ENCODE results near the gene SPATS1. TPM values are rescaled to one million over a fixed set of nuclear protein-coding genes. Genes with fewer than 3 reads are reported as not detected.
A peak's percentile ranks its signal among the peaks of the same experiment; 100 is the strongest.

Gene SPATS1
- total and polyA plus RNA-seq, 2 of the 13 experiments (the other 11 are each of a cell fraction or from before 2014, with no cell fraction given) = not detected

- TF ChIP-seq HMGXB4 (CRISPR knock-in tag; IDR thresholded peaks at IDR 0.05; ENCODE audit: borderline replicate concordance in 1 of 2, low read depth in 1 of 2) = peak; percentile 56 to 85; a peak in 3 of 4 replicates
- TF ChIP-seq RFX5 (IDR thresholded peaks at IDR 0.05; ENCODE audit: low read depth, low read length) = peak; percentile 63; the same call in 1 of the 2 replicates
- no peak for TF ChIP-seq MBD4 (IDR thresholded peaks at IDR 0.05; ENCODE audit: borderline replicate concordance, low read length)
- peak; percentile 64; the same call in 1 of the 2 replicates for TF ChIP-seq ZNF639 (CRISPR knock-in tag; conservative IDR thresholded peaks at IDR 0.05)
- peak; percentile 27; the same call in 1 of the 2 replicates for TF ChIP-seq KAT7 (CRISPR knock-in tag; IDR thresholded peaks at IDR 0.05; ENCODE audit: borderline replicate concordance)
- peak; percentile 61 for TF ChIP-seq U2AF1 (optimal IDR thresholded peaks at IDR 0.05; ENCODE audit: low read depth, low read length)
- TF ChIP-seq ZNF619 (CRISPR knock-in tag; IDR thresholded peaks at IDR 0.05) = peak; percentile 70
- no peak for TF ChIP-seq NFRKB (IDR thresholded peaks at IDR 0.05)
- peak; percentile 82 for TF ChIP-seq ZNF441 (CRISPR knock-in tag; IDR thresholded peaks at IDR 0.05; ENCODE audit: borderline replicate concordance)
- no peak for TF ChIP-seq FOXK2 (IDR thresholded peaks at IDR 0.05)
- peak; percentile 66 for TF ChIP-seq ZEB1 (IDR thresholded peaks at IDR 0.05; ENCODE audit: insufficient replicate concordance, low read depth)
- peak; percentile 59; the same call in 1 of the 2 replicates for TF ChIP-seq MTA1 (CRISPR knock-in tag; IDR thresholded peaks at IDR 0.05; ENCODE audit: borderline replicate concordance)
- peak; percentile 71 for TF ChIP-seq PRDM10 (CRISPR knock-in tag; IDR thresholded peaks at IDR 0.05; ENCODE audit: low read depth)
- 0 out of 2 replicates have a peak, but pooled peaks have one; percentile 42 for TF ChIP-seq ZNF281 (CRISPR knock-in tag; IDR thresholded peaks at IDR 0.05; ENCODE audit: borderline replicate concordance)
- peak; percentile 84; the same call in 1 of the 2 replicates for TF ChIP-seq ZNF747 (CRISPR knock-in tag; IDR thresholded peaks at IDR 0.05; ENCODE audit: borderline replicate concordance)
- TF ChIP-seq FOXO1 (CRISPR knock-in tag; IDR thresholded peaks at IDR 0.05) = peak; percentile 30
- TF ChIP-seq NFATC3 (CRISPR knock-in tag; IDR thresholded peaks at IDR 0.05) = 0 out of 2 replicates have a peak, but pooled peaks have one; percentile 33
- TF ChIP-seq ZNF678 (CRISPR knock-in tag; IDR thresholded peaks at IDR 0.05) = no peak
- TF ChIP-seq CREB1 (IDR thresholded peaks at IDR 0.05) = peak; percentile 100
- TF ChIP-seq CREB1 (CRISPR knock-in tag; IDR thresholded peaks at IDR 0.05) = peak; percentile 97
- TF ChIP-seq ARNT (IDR thresholded peaks at IDR 0.05) = no peak
Measured at GRCh38 chr6:44387346-44388134, 45.1 kb downstream of the SPATS1 start, which contains the start of gene CDC5L (continued).

Measured in HepG2 (cell line).